SK-MEL-5 (cell line): ENCODE results near the gene FAM135A. TPM values are rescaled to one million over a fixed set of nuclear protein-coding genes. Genes with fewer than 3 reads are reported as not detected.
"Not testable (repeated sequence)": the region's sequence is repeated elsewhere in the genome, so short reads cannot be mapped to it uniquely, and the experiment has no call there.

ENCODE experiments used
- DNase-seq: peaks from one replicate; pipeline ENCODE4 v3.0.0-alpha.2; 2016; ENCODE audit warnings: low read depth, low spot score
- in situ Hi-C: cut with HindIII; loops from 2 replicates; pipeline ENCODE4 v1.10.0; 2016; ENCODE audit warnings: low sequenced_read_pairs, high pct_unique_total_duplicates, low pct_unique_long_range_greater_than_20kb
- total RNA-seq: library from RNA; depleted of rRNA; stranded (reverse); fragments of >200 nt; shearing (Covaris generic); gene quantifications from 2 replicates; pipeline ENCODE4 v1.2.3, GENCODE V29; 2014

Gene FAM135A
- total RNA-seq, 1 experiment from 2014 or later = 11.5 TPM

GRCh38 chr6:70557998-70558397, 144.7 kb downstream of the FAM135A start:
- in situ Hi-C loops = no loop called here
- DNase-seq = no peak

GRCh38 chr6:70562401-70562800, 149.1 kb downstream of the FAM135A start:
- in situ Hi-C loops, DNase-seq: not testable (repeated sequence)

GRCh38 chr6:70563530-70563929, 150.2 kb downstream of the FAM135A start:
- peak; percentile 12 for DNase-seq
- in situ Hi-C loops = no loop called here

GRCh38 chr6:70566751-70567382, 153.6 kb downstream of the FAM135A start, which contains the start of gene SDHAF4:
Gene SDHAF4 (plus strand): TSS chr6:70566930. CDS start chr6:70566941, 11 bp downstream.
- in situ Hi-C loops = no loop called here
- DNase-seq = peak; percentile 89

- in situ Hi-C loops = no loop called here
- no peak for DNase-seq
Observed at GRCh38 chr6:70574643-70575042, 161.3 kb downstream of the FAM135A start.

- in situ Hi-C loops = no loop called here
- no peak for DNase-seq
Observed at GRCh38 chr6:70575899-70576495, 162.7 kb downstream of the FAM135A start.

GRCh38 chr6:70586114-70586513, 172.8 kb downstream of the FAM135A start:
- no peak for DNase-seq
- in situ Hi-C loops = no loop called here

- in situ Hi-C loops = no loop called here
- no peak for DNase-seq
Observed at GRCh38 chr6:70590400-70590799, 177.1 kb downstream of the FAM135A start.

- DNase-seq = no peak
- in situ Hi-C loops = no loop called here
Observed at GRCh38 chr6:70592391-70593117, 179.2 kb downstream of the FAM135A start.

GRCh38 chr6:70593118-70593486, 179.8 kb downstream of the FAM135A start:
- no peak for DNase-seq
- in situ Hi-C loops = no loop called here

GRCh38 chr6:70599187-70599586, 185.9 kb downstream of the FAM135A start:
- in situ Hi-C loops = no loop called here
- DNase-seq = no peak

GRCh38 chr6:70601014-70601413, 187.7 kb downstream of the FAM135A start:
- DNase-seq = no peak
- in situ Hi-C loops = no loop called here

GRCh38 chr6:70604254-70604653, 190.9 kb downstream of the FAM135A start:
- DNase-seq = no peak
- in situ Hi-C loops = no loop called here

- in situ Hi-C loops, DNase-seq: not testable (repeated sequence)
Observed at GRCh38 chr6:70607371-70607770, 194.1 kb downstream of the FAM135A start.

- in situ Hi-C loops, DNase-seq: not testable (repeated sequence)
Observed at GRCh38 chr6:70609181-70609580, 195.9 kb downstream of the FAM135A start.
